Measurements from ENCODE around the gene ARAP3. TPM values are rescaled to one million over a fixed set of nuclear protein-coding genes. Genes with fewer than 3 reads are reported as not detected.

ARAP3 gene, protein sequence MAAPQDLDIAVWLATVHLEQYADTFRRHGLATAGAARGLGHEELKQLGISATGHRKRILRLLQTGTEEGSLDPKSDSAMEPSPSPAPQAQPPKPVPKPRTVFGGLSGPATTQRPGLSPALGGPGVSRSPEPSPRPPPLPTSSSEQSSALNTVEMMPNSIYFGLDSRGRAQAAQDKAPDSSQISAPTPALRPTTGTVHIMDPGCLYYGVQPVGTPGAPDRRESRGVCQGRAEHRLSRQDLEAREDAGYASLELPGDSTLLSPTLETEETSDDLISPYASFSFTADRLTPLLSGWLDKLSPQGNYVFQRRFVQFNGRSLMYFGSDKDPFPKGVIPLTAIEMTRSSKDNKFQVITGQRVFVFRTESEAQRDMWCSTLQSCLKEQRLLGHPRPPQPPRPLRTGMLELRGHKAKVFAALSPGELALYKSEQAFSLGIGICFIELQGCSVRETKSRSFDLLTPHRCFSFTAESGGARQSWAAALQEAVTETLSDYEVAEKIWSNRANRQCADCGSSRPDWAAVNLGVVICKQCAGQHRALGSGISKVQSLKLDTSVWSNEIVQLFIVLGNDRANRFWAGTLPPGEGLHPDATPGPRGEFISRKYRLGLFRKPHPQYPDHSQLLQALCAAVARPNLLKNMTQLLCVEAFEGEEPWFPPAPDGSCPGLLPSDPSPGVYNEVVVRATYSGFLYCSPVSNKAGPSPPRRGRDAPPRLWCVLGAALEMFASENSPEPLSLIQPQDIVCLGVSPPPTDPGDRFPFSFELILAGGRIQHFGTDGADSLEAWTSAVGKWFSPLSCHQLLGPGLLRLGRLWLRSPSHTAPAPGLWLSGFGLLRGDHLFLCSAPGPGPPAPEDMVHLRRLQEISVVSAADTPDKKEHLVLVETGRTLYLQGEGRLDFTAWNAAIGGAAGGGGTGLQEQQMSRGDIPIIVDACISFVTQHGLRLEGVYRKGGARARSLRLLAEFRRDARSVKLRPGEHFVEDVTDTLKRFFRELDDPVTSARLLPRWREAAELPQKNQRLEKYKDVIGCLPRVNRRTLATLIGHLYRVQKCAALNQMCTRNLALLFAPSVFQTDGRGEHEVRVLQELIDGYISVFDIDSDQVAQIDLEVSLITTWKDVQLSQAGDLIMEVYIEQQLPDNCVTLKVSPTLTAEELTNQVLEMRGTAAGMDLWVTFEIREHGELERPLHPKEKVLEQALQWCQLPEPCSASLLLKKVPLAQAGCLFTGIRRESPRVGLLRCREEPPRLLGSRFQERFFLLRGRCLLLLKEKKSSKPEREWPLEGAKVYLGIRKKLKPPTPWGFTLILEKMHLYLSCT (N-terminal part only)
- total RNA-seq (2014; rRNA removed; shearing (Covaris generic)), result 15.1 and 17.0 TPM in 2 replicates

DNA sequence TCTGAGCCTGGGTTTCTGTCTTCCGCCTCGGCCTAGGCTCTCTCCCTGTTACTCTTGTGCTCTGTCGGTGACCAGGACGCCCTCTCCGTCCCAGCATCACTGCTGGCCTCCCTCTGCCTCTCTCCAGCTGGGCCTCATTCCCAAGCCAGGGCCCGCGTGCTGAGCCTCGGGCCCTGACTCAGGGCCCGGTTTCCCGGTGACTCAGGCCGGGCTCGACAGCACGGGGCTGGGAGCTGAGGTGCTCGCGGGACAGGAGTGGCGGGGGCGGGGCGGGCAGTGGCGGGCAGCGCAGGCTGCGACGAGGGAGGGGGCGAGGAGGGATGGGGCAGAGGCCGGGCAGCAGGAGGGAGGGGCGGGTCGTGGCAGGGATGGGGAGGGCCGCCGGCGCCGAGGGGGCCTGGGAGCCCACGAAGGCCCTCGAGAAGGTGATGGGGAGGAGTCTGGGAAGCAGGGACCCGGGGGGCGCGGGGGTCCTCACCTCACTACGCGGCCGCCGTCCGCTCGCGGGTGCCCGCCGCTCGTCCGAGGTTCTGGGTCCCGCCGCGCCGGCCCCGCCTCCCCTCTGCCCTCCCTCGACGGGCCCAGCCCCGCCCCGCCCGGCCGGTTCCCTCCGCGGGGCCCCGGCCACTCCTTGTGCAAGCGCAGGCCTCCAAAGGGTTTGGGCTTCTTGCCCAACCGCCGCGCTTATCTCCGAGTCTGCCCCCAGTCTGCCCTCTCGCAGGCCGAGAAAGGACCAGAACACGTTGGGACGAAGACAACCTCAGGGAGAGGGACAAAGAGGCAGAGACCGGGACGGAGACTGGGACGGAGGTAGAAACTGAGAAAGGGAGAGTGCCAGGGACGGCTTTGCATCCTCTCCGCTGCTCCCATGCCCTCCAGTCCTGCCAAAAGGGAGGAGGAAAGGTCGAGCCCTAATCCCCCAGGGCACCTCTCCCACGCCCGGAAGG is at the start of gene ARAP3:
Gene ARAP3, minus strand, starts transcription at position 536 of the 947 bp plus-strand sequence. CDS start 1,744 bp downstream, outside the sequence.

DNA sequence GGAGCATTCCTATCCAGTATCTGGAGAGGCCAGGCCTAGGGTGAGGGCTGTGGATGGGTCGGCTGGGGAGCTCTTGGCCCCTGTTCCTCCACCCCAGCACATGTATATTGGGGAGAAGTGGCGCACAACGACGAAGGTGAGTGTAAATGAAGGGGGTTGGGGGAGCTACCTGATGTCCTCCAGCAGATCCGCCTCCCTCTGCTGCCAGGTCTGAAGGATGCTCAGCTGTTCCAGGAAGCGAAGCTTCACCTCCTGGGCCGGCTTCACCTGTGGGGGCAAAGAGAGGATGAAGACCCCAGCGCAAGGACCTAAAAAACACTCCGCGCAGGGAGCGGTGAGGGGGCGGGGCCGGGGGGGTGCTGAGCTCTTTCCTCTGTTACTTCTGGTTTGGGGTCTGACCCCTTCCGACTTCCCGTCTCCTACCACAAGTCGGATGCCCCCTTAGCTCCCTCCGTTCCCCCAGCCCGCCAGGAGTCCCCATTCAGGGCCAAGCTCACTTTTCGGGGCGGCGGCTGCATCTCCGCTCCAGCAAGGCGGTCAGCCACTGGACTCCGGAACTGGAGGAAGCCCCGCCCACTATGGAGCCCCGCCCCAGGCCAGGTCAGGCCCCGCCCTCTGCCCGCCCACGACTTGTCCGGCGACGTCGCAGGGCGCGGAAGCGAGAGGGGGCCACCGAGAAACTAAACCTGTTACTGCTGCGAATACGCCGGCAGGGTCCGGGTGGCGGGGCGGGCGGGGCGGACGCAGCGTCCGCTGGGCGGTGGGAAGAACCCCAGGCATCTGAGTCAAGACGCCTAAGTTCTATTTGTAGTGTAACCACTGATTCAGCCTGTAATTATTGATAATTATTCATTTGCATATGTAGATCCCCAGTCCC is 30.9 kb downstream of the ARAP3 start, which contains the start of gene FCHSD1:
Gene FCHSD1, minus strand, starts transcription at position 568 of the 877 bp plus-strand sequence. Its CDS starts 50 bp downstream, at position 518.

DNA sequence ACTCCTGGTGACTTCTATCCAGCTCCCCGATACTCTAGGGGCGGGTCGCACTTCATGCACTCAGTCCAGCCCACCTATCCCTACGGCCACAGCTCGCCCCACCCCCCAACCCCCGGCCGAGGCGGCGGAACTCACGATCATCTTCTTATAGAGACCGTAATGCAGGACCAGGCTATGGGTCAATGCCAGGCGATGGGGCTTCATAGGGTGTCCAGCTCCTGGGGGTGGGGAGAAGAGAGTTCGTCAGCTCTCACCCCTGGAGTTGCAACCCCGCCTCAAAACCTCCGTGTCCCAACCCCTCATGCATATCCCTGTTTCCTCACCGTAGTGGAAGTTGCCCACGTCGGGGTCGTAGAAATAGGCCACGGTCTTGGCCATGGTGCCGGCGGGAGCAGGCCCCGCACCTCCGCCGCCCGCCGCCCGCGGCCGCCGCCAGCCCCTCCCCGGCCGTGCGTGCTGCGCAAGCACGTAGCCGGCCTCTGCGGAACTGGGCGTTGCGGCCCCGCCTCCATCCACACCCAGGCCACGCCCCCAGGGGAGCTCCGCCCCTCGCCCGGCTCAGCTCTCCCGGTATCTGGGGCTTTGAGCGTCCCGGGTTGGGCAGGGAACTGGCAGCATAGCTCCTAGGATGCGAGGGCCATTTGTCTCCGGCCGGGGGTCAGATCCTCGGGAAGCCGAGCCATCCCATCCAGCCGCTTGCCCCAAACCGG is 45.5 kb downstream of the ARAP3 start, which contains the start of the genes HDAC3 and RELL2:
Gene HDAC3, minus strand, starts transcription at position 437 of the 710 bp plus-strand sequence. Its CDS starts 59 bp downstream, at position 378.
Gene RELL2, plus strand, starts transcription at position 585 of the 710 bp plus-strand sequence. CDS start 1,229 bp downstream, outside the sequence.

DNA sequence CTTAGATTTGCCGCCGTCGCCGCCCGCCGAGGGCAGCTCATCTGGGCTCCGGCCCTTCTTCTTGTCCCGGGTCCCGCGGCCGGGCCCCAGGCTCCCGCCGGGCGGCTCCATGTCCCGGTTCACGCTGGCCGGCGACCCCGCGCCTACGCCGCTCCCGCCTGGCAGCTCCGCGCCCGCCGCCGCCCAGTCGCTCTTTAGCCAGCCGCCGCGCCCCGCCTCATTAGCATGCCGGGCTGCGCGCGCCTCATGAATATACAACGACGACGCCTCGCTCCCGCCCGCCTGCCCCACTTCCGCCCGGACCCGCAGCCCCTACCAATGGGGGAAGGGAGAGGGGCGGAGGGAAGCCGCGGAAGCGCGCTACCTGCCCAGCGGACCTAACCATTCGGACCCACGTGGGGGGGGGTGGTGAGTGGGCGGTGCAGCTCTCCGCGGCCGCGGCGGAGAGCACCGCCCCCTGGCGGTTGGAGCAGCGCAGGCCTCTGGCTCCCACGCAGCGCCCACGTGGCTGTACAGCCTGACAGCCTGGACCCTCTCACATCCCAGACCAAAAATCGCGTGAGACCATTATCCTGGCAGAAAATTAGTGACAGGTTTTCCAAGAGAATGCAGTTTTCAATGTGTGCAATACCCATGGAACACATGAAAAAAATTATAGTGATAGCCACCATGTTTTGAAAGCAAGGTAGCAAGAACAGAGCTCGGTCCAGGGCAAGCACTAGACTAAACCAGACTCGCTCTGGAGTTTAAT is 63.1 kb downstream of the ARAP3 start, which contains the start of gene DIAPH1:
Gene DIAPH1, minus strand, starts transcription at position 197 of the 751 bp plus-strand sequence. Its CDS starts 86 bp downstream, at position 111.

Other genes with a start within 250 kb of the ARAP3 start
- gene PCDHGC3, start 206.3 kb downstream of the ARAP3 start, total RNA-seq (2014; rRNA removed; shearing (Covaris generic)), result 62.5 and 65.1 TPM in 2 replicates
- 1.3 and 1.8 TPM in 2 replicates for gene PCDHGC4, start 197.2 kb downstream of the ARAP3 start, total RNA-seq (2014; rRNA removed; shearing (Covaris generic))
- 1.1 and 1.3 TPM in 2 replicates for gene PCDHGC5, start 193.1 kb downstream of the ARAP3 start, total RNA-seq (2014; rRNA removed; shearing (Covaris generic))
- gene DIAPH1, start 63.2 kb downstream of the ARAP3 start, total RNA-seq (2014; rRNA removed; shearing (Covaris generic)), result 52.1 and 55.8 TPM in 2 replicates
- 56.6 and 64.4 TPM in 2 replicates for gene HDAC3, start 45.4 kb downstream of the ARAP3 start, total RNA-seq (2014; rRNA removed; shearing (Covaris generic))
- 6.0 and 8.6 TPM in 2 replicates for gene RELL2, start 45.2 kb downstream of the ARAP3 start, total RNA-seq (2014; rRNA removed; shearing (Covaris generic))
- 16.6 and 21.5 TPM in 2 replicates for gene FCHSD1, start 30.8 kb downstream of the ARAP3 start, total RNA-seq (2014; rRNA removed; shearing (Covaris generic))
- gene PCDH1, start 196.2 kb upstream of the ARAP3 start, total RNA-seq (2014; rRNA removed; shearing (Covaris generic)), result 37.9 and 41.7 TPM in 2 replicates
- gene DELE1, start 241.6 kb upstream of the ARAP3 start, total RNA-seq (2014; rRNA removed; shearing (Covaris generic)), result 96.5 and 105 TPM in 2 replicates

Measured in A375 (cell line).